Ovary (tissue), 3 donors: ENCODE measurements around the gene FANCL.

Source experiments
- CTCF ChIP-seq, 3 donors: fragments of 450-650 bp in 2 of 3; fragments of 200-600 bp in 1 of 3; IDR thresholded peaks; one replicate each; pipeline versions ENCODE4 v1.5.1 to v1.8.0; 2016 to 2022; ENCODE audit warnings: antibody characterized with exemption in 3 of 3, mild to moderate bottlenecking in 1 of 3
- POLR2A ChIP-seq: fragments of 450-650 bp; IDR thresholded peaks from one replicate; pipeline ENCODE4 v1.6.1; 2017; ENCODE audit warnings: antibody characterized with exemption, mild to moderate bottlenecking, moderate library complexity
- donor health status: DM: no; HTN: no; CAD: no.

GRCh38 chr2:58110765-58111164 is 130.4 kb downstream of the FANCL start:
- TF ChIP-seq CTCF (IDR thresholded peaks at IDR 0.05) = no peak
- TF ChIP-seq POLR2A = no peak
